ENCODE measurements around the gene NPHP4.
"Not testable (repeated sequence)": the region's sequence is repeated elsewhere in the genome, so short reads cannot be mapped to it uniquely, and the experiment has no call there.

The NPHP4 gene

GRCh38 chr1:5857011-5857410 is 135.2 kb downstream of the NPHP4 start:
- no peak for DNase-seq (ENCODE audit: low read depth in 2 of 2)

DNA sequence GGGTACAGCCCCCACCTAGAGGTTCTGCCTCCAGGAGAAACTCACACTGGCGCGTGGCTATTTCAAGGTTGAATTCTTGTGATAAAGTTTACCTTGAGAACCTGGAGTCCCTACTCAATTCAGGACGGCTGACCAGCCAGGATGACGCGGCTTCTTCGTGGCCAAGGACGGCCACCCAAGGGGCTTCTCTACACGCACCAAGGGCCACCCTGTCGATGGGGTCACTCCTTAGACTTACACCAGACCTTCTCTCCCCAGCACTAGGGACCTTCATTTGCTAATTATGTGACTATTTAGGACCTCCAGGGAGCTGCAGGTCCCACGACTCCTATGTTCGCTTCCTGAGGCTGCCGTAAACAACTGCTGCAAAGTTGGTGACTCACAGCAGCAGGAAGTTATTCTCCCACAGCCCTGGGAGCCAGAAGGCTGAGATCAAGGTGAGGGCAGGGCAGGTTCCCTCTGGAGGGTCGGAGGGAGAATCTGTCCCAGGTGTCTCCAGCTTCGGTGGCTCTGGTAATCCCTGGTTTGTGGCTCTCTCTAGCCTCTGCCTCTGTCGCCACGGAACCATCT is 135.9 kb downstream of the NPHP4 start:
- no peak for DNase-seq (ENCODE audit: low read depth in 2 of 2)

- DNase-seq (ENCODE audit: low read depth in 2 of 2) = no peak
These were observed 136.9 kb downstream of the NPHP4 start for GRCh38 chr1:5855196-5855897.

DNA sequence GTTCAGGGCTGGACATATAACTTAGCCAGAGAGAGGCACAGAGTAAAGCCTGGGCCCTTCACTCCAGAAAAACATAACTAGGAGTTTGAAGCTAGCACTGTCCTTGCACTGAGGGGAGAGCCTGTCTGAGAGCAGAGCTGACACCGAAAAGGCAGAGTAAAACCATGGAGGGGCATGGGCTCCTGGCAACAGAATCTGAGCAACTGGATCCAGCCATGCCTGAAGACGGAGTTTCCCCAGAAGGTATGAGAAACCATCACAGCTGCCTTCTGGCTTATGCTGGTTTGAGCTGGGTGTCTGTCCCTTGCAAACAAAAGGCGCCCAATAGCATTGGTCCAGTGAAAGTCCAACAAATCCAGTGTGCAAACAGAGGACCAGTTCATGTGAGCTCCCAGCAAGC is 137.5 kb downstream of the NPHP4 start:
- DNase-seq (ENCODE audit: low read depth in 2 of 2) = no peak

DNA sequence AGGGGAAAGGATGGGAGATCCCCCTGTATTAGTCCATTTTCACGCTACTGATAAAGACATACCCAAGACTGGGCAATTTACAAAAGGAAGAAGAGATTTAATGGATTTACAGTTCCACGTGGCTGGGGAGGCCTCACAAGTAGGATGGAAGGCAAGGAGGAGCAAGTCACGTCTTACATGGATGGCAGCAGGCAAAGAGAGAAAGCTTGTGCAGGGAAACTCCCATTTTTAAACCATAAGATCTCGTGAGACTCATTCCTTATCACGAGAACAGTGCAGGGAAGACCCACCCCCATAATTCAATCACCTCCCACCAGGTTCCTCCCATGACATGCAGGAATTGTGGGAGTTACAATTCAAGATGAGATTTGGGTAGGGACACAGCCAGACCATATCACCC is 138.4 kb downstream of the NPHP4 start:
- not testable (repeated sequence) for DNase-seq (ENCODE audit: low read depth in 2 of 2)

DNA sequence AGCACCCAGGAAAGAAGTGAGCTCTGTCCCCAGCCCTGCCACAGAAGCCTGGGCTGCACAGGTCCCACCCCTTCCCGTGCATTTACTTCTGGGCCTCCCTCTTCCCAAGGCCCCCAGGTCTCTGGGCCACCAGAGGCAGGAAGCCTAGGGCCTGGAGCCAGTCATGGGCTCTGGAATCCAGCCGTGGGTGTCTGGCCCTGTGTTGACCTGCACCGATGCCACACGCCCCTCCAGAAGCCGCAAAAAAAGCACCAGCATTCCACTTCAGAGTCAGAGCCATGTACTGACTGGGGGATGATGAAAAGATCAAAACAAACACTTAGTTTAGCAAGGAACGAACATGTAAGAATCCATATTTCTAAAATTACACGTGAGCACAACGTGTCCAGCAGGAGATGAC is 141.7 kb downstream of the NPHP4 start:
- no peak for DNase-seq (ENCODE audit: low read depth in 2 of 2)

DNA sequence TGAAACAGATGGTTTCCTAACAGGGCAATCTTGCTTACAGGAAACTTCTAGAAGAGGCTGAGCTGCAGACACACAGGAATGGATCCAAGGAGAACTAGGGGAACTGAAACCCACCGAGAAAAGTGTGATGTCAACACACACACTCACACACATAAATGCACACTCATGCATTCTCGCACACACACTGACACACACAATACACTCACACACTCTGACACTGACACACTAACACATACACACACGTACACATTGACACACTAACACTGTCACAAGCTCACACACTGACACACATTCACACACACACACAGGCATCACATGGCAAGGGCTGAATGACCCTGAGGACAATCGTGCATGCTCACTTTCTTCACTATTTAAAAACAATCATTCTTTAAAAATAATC is 142.7 kb downstream of the NPHP4 start:
- no peak for DNase-seq (ENCODE audit: low read depth in 2 of 2)

GRCh38 chr1:5847013-5847659 is 145.1 kb downstream of the NPHP4 start:
- DNase-seq (ENCODE audit: low read depth in 2 of 2) = no peak

- DNase-seq (ENCODE audit: low read depth in 2 of 2) = no peak
These were observed 146.8 kb downstream of the NPHP4 start for GRCh38 chr1:5845376-5845775.

DNA sequence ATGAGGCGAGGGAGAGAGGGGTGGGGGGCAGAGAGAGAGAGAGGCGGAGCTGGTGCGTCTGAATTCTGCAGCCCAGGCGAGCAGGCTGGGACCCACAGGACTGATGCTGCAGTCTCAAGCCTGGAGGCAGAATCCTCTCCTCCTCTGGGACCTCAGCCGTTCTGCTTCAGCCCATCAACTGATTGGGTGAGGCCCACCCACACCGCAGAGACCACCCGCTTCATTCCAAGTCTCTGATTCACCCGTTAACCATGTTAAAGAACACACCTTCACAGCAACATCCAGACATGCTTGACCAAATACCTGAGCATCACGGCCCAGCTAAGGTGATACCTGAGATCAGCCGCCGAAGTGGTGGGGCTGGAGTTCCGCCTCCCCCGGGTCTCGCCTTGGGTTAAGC is 147.8 kb downstream of the NPHP4 start:
- no peak for DNase-seq (ENCODE audit: low read depth in 2 of 2)

GRCh38 chr1:5843521-5844096 is 148.6 kb downstream of the NPHP4 start:
- no peak for DNase-seq (ENCODE audit: low read depth in 2 of 2)

DNA sequence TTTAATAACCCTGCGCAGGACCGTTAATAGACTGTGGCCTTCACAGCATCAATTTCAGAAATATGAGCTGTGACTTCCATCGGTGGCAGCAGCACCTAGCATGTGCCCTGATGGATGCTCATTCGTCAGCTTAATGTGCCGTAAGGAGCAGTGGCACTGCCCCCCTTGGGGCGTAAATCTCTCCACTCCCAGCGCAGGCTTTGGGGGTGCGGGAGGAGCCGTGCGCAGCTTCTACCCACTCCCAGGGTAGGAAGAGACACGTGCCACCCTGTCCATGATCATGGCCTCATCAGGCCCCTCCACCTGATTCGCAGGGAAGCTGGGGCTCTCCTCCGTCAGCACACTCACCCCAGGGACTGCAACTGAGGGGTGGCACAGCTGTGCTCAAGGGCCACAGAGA is 149.5 kb downstream of the NPHP4 start:
- DNase-seq (ENCODE audit: low read depth in 2 of 2) = no peak

DNA sequence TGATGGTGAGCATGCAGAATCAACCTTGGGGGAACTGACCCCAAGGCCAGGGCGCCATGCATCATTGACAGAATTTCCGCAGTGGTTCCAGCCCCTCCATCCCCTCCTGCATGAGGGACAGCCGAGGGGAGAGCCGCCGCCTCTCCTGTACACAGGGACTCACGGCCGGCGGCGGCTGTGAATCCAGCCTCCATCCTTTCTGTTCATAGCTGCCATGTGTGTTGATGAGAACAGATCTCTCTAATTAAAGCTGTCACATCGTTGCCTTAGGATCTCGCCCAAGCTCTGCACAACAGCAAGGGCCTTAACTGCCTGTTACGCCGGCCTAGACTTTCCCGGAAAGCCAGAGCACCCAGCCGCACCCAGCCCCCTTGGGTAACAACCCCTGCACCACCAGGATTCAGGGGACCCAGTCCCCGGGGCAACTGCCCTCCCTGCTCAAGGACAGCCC is 151.6 kb downstream of the NPHP4 start:
- no peak for DNase-seq (ENCODE audit: low read depth in 2 of 2)

DNA sequence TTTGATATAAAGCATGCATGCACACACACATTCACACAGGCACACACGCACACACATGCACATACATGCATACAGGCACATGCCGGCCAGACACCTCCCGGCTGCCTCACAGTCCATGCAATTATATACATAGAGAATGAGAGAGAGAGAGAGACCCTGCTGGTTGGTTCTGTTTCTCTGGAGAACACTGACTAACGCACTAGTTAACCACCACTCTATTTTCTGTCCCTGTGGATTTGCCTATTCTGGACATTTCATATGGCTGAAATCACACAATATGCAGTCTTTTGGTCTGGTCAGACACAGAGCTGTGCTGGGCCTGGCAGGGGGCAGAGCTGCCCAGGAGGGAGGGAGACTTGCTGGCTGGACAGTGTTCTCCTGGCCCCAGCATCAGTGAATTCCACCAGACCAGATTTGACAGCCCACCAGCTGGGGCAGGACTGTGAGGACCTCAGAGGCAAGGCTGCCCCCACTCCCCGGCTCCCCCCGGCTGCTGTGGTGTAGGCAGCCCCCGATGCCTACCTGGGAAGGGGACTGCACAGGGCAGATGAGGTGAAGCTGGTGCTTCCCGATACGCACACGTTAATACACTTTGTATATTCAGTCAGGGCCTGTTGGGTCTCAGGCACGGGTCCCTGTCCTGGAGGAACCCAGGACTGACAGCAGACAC is 152.2 kb downstream of the NPHP4 start:
- DNase-seq (ENCODE audit: low read depth in 2 of 2) = no peak

DNA sequence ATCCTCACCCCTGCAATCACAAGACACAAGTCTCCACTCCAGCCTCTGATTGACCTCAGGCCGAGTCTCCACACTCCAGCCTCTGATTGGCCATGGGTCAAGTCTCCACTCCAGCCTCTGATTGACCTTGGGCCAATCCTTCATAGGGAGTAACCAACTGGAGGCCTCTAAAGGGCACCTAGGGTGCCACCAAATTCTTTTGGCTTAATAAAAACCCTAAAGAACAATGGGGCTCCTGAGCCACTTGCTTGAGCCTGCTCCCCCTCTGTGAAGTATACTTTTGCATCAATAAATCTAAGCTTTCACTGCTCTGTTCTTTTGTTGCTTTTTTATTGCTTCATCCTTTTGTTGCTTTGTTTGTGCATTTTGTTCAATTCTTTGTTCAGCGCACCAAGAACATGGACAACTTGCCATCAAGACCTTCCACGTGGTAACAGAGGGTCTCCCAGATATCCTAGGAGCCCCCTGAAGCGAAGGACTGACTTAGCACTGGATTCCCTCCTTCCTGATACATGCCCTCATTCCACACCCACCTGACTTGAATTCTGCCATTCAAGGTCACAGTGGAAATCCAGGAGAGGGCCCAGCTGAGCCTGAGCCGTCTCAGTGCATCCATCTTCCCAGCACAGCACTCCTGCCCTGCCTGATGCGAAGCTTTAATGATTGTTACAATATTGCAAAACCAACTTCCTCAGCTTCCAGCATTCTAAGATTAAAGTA is 152.9 kb downstream of the NPHP4 start:
- no peak for DNase-seq (ENCODE audit: low read depth in 2 of 2)

DNA sequence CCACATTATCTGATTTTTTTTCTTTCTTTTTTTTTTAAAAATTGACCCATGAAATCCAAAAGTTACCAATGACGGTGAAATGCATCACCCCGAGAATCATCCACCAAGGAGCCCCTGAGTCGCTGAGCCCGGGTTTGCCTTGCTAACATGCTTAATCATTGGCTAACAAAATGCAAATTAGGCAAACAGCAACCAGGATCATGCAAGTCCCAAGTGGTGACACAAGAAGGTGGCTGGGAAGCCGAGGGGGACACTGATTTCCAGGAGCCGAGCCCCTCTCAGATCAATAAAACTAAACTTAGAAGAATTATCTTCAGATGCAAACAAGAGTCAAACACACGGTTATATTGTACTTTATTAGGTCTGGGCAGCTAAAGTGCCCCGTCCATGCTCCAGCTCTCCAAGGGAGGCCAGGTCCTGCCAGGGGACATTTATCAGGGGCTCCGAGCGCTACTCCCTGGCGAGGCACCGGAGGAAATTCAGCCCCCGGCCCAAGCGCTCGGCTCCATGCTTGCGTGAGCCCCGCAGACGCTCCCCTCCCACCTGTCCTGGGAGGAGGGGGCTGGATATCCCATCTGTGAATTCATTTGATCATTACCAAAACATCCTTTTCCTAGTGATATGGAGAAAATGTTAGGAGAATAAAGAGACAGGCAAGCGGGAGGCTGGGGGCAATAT is 154.1 kb downstream of the NPHP4 start:
- no peak for DNase-seq (ENCODE audit: low read depth in 2 of 2)

GRCh38 chr1:5836776-5837440 is 155.3 kb downstream of the NPHP4 start:
- no peak for DNase-seq (ENCODE audit: low read depth in 2 of 2)

DNA sequence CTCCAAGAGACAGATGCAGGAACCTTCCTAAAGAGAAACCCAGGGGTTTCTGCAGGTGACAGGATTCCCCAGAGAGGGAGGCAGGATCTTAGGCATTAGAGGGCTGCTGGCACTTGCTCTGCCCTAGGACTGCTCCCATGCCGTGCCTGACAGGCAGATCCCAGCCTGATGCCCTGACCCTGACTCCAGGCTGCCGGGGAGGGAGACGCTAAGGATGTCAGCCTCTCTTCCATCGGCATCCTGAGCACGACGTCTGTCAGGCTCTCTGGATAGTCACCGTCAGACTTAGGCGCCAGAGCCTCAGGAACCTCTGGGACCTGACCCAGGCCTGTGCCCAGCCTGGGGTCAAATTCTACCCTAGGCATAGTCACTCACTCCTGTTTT is 157.1 kb downstream of the NPHP4 start:
- DNase-seq (ENCODE audit: low read depth in 2 of 2) = no peak

DNA sequence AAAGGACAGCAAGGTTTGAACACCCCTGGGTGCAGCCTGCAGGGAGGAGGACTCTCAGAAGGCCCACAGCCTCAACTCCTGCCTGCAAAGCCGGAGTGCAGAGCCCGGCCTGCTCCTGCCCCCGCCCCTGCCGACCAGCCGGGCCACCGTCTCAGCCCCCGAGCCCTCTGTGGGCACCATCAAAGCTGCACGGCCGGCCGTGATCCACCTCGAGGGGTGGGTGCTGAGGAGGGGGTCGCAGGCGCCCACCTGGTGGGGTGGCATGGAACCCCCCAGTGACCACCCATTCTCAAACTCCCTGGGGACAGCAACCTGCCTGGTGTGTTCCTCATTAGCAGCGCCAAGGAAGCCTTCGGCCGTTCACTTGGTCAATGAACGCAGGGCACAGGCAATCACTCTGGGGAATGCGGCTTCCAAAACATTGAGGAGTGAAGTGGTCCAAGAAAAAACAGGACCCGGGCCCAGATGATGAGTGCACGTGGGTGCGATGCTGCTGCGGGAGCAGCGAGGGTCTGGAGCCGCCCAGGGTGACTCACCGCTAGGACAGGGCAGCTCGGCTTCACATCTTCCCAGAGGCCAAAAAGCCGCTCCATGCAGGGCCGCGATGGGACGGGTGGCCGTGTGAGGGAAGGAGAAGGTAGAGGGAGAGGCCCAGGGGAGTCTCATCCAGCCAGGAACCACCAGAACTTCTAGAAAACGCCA is 157.6 kb downstream of the NPHP4 start:
- no peak for DNase-seq (ENCODE audit: low read depth in 2 of 2)

- DNase-seq (ENCODE audit: low read depth in 2 of 2) = no peak
These were observed 158.3 kb downstream of the NPHP4 start for GRCh38 chr1:5833911-5834310.

All from stimulated activated CD4-positive, alpha-beta T cell treated with anti-CD3 and anti-CD28 coated beads, Interleukin-1b, Interleukin-23, amount 100 ng/mL, for 4 hours (primary cell).